ENCODE data around the gene PCMTD2.

PCMTD2 gene

DNA sequence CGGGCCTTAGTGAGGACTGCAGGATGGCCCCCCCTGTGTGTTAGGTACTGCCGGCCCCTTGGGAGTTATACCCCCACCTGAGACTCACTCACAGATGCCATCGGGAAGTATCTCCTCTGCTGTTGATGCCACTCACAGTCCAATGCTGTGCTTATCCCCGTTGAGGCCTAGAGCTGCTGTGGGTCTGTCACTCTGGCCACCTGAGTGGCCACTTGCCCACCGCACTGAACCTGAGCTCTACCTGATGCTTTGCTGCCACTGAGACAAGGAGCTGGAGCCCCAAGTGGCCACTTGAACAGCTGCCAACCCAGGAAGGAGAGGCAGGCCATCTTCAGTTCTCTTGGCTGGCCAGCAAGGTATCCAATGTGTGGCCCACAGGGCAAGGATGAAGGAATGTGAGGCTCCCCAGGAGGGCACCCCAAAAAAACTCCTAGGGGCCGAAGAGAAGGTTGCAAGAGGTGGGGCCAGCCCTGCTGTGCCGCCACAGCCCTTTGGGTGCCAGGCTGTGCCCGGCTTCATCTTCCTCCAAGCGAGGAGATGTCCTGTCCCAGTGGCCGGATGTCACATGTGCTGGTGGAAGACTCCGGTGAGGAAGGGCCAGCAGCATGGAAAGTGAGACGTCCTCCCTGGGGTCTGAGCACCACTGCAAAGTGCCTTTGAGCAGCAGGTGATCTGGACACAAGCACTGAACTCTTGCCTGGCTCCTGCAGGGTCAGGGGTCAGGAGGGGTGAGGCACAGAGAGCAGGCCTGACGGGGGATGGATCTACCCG, 29.5 kb upstream of the PCMTD2 start:
- Histone ChIP-seq H3K9ac (ENCODE audit: low read length) (no peak overlapping the region), H3K4me3 (ENCODE audit: low read depth in 1 of 2, low read length in 2 of 2) (no peak overlapping the region), H3K36me3 (ENCODE audit: insufficient read depth, low read length) (no peaks in the 10 kb centered on the region), H3K27me3 (ENCODE audit: control insufficient read depth in 1 of 2, insufficient read depth in 2 of 2, low read length in 2 of 2) (no peaks in the 10 kb centered on the region), H3K27ac (ENCODE audit: low read depth, low read length) (no peak overlapping the region), H3K9me3 (ENCODE audit: low read length) (no peaks in the 10 kb centered on the region), H3K4me1 (ENCODE audit: insufficient read depth, low read length) (peaks cover 8% of the 10 kb centered on the region)

DNA sequence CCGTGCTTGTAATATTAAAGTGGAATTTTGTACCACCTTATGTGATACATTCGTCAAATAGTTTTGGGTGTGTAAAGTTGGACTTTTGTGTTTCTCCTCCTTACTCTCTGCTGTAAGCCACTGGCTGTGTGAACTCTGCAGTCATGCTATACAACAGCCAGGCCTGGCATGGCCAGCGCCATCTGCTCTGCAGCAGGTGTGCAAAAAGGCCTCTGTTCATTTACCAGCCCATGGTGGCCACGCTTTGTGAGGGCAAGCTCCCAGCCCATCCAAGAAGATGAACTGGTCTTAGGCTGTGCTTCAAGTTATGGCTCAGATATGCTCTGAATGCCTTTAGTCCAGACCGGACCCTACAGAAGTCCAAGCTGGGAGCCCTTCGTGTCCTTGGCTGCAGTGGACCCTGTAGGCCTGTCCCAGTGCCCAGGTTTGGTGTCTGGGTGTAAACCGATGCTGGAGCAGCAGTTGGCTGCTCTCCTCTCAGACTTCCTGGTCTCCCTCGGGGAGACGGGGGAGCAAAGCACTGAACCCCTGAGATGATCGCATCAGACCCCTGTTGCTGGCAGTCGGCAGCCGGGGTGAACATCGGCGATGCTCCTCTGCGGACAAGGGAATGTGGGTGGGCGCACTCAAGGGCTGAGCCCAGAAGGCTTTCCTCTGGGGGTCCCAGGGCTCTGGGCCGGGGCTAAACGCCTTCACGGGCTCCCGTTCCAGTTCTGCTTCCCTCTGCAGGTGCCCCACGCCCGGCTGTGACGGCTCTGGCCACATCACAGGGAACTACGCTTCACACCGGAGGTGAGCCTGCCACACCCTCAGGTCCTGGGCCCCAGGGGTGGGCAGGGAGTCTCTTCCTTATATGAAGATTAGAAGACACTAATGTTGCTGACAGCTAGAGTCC, 28.6 kb upstream of the PCMTD2 start:
- Histone ChIP-seq H3K4me3 (ENCODE audit: low read depth in 1 of 2, low read length in 2 of 2) (no peak overlapping the region), H3K4me1 (ENCODE audit: insufficient read depth, low read length) (peaks cover 8% of the 10 kb centered on the region), H3K9ac (ENCODE audit: low read length) (no peak overlapping the region), H3K27ac (ENCODE audit: low read depth, low read length) (no peak overlapping the region), H3K27me3 (ENCODE audit: control insufficient read depth in 1 of 2, insufficient read depth in 2 of 2, low read length in 2 of 2) (no peaks in the 10 kb centered on the region), H3K36me3 (ENCODE audit: insufficient read depth, low read length) (no peaks in the 10 kb centered on the region), H3K9me3 (ENCODE audit: low read length) (no peaks in the 10 kb centered on the region)

DNA sequence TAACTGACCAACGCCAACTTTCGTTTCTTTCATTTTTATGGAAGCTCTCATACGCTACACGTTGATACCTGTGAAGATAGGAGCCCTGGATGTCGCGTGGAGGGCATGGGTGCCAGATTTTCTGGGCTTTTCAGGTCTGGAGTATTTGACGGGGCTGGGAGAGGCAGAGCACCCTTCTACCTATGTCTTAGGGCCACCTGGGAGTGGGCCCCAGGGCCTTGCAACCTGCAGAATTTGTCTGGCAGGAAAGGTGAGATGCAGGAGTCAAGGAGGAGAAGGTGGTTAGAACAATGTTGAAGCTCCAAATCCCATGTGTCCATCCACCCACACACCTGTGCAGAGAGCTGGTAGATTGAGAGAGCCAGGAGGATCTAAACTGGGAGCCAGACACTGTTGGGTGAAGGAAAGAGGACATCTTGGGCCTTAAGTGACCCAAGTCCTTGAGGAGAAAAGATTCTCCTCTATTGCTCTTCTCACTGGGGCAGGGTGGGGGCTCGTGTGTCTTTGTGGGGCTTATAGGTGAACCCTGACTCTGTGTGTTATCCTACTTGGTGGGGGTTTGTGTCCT, 27.4 kb upstream of the PCMTD2 start:
- peaks cover 8% of the 10 kb centered on the region for H3K4me1 ChIP-seq (ENCODE audit: insufficient read depth, low read length)
- no peak overlapping the region for H3K9ac ChIP-seq (ENCODE audit: low read length)
- H3K36me3 ChIP-seq (ENCODE audit: insufficient read depth, low read length): no peaks in the 10 kb centered on the region
- H3K4me3 ChIP-seq (ENCODE audit: low read depth in 1 of 2, low read length in 2 of 2): no peak overlapping the region
- no peaks in the 10 kb centered on the region for H3K27me3 ChIP-seq (ENCODE audit: control insufficient read depth in 1 of 2, insufficient read depth in 2 of 2, low read length in 2 of 2)
- H3K9me3 ChIP-seq (ENCODE audit: low read length): no peaks in the 10 kb centered on the region
- H3K27ac ChIP-seq (ENCODE audit: low read depth, low read length): no peak overlapping the region

DNA sequence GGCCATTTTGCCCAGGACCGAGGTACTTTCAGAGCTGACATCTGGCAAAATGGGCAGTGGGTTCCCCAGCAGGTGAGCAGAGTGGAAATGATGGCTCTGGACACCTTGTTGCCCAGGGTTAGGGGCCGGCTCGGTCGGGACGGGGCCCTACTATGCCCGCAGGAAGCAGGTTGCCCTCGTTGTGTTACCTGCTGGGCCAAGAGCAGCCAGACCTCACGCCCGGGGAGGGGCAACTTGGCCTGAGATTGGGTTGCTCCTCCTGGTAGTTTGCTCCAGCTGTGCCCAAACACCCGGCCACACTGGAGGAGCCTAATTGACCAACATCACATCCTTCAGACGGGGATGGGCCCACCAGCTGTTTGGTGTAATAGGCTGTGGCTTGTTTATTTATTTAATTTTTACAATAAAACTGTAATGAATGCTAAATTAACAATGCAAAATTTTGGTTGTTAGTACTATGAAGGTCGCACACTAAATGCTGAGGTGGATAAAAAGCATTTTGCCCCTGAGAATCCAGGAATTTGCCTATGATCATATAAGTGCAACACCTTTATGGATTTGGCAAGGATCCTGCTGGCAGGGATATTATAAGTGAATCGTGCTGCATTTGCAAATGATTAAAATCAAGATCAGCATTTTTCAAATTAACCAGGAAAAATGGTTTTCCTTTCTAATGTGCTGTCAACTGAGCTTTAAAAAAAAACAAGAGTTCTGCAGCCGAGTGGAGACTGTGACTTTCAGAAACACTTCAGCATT, 26.6 kb upstream of the PCMTD2 start:
- Histone ChIP-seq H3K36me3 (ENCODE audit: insufficient read depth, low read length) (no peaks in the 10 kb centered on the region), H3K9me3 (ENCODE audit: low read length) (no peaks in the 10 kb centered on the region), H3K4me3 (ENCODE audit: low read depth in 1 of 2, low read length in 2 of 2) (no peak overlapping the region), H3K9ac (ENCODE audit: low read length) (no peak overlapping the region), H3K27ac (ENCODE audit: low read depth, low read length) (no peak overlapping the region), H3K4me1 (ENCODE audit: insufficient read depth, low read length) (peaks cover 8% of the 10 kb centered on the region), H3K27me3 (ENCODE audit: control insufficient read depth in 1 of 2, insufficient read depth in 2 of 2, low read length in 2 of 2) (no peaks in the 10 kb centered on the region)

DNA sequence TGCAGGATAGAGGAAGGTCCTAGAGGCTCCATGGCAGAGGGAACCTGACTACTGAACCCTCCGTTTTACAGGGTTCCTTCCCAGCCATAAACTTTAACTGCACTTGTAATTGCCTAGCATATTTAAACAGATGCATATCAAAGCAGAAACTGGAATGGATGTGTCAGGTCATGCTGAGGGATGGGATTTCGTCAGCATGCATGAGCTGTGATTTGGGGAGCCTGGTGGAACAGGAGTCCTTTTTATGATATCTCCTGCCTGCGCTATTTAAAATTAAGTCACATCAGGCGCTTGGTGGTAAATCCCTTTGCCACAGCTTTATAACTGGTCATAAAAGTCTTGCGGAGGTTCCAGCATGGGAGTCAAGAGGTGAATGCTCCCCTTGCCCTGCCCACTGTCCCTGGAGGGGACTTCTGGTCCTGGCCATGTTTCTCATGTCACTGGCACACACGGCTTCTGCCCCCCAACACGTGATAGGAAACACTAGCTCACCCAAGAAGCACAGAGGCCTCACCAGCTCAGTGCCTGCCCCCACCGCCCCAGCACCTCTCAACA, 26.0 kb upstream of the PCMTD2 start:
- H3K4me3 ChIP-seq (ENCODE audit: low read depth in 1 of 2, low read length in 2 of 2): no peak overlapping the region
- H3K4me1 ChIP-seq (ENCODE audit: insufficient read depth, low read length): peaks cover 2% of the 10 kb centered on the region
- no peaks in the 10 kb centered on the region for H3K9me3 ChIP-seq (ENCODE audit: low read length)
- H3K27me3 ChIP-seq (ENCODE audit: control insufficient read depth in 1 of 2, insufficient read depth in 2 of 2, low read length in 2 of 2): no peaks in the 10 kb centered on the region
- H3K9ac ChIP-seq (ENCODE audit: low read length): no peak overlapping the region
- H3K36me3 ChIP-seq (ENCODE audit: insufficient read depth, low read length): no peaks in the 10 kb centered on the region
- H3K27ac ChIP-seq (ENCODE audit: low read depth, low read length): no peak overlapping the region

DNA sequence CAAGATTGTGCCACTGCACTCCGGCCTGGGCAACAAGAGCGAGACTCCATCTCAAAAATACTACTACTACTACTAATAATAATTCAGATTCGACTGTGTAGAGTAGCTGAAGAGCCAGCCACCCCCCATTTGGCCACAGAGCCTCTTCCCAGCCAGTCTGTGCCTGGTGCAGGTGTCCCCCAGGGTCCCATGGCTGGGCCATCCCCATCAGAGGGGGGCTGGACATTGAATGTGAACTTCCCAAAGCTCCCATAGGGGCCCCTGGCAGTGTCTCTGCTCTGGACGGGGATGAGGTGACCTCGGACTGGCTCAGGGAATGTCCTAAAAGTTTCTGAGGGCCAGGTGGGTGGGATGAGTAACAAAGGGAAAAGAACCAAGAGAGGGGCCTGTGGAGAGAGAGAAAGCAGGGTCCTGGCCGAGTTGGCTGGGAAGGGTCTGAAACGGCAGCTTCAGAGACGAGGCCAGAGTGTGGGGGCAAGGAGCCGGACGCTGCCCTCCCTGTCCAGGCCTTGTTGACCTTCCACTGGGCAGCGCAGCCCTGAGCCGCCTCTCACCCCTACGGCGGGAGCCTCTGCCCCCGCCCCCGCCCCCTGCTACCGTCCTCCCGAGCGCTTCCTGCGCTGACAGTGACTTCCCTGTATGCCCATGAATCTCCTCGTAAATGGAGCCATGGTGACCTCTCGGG, 24.9 kb upstream of the PCMTD2 start:
- H3K9me3 ChIP-seq (ENCODE audit: low read length): no peaks in the 10 kb centered on the region
- H3K9ac ChIP-seq (ENCODE audit: low read length): no peak overlapping the region
- no peak overlapping the region for H3K27ac ChIP-seq (ENCODE audit: low read depth, low read length)
- H3K4me1 ChIP-seq (ENCODE audit: insufficient read depth, low read length): no peaks in the 10 kb centered on the region
- H3K4me3 ChIP-seq (ENCODE audit: low read depth in 1 of 2, low read length in 2 of 2): no peak overlapping the region
- no peaks in the 10 kb centered on the region for H3K27me3 ChIP-seq (ENCODE audit: control insufficient read depth in 1 of 2, insufficient read depth in 2 of 2, low read length in 2 of 2)
- no peaks in the 10 kb centered on the region for H3K36me3 ChIP-seq (ENCODE audit: insufficient read depth, low read length)

DNA sequence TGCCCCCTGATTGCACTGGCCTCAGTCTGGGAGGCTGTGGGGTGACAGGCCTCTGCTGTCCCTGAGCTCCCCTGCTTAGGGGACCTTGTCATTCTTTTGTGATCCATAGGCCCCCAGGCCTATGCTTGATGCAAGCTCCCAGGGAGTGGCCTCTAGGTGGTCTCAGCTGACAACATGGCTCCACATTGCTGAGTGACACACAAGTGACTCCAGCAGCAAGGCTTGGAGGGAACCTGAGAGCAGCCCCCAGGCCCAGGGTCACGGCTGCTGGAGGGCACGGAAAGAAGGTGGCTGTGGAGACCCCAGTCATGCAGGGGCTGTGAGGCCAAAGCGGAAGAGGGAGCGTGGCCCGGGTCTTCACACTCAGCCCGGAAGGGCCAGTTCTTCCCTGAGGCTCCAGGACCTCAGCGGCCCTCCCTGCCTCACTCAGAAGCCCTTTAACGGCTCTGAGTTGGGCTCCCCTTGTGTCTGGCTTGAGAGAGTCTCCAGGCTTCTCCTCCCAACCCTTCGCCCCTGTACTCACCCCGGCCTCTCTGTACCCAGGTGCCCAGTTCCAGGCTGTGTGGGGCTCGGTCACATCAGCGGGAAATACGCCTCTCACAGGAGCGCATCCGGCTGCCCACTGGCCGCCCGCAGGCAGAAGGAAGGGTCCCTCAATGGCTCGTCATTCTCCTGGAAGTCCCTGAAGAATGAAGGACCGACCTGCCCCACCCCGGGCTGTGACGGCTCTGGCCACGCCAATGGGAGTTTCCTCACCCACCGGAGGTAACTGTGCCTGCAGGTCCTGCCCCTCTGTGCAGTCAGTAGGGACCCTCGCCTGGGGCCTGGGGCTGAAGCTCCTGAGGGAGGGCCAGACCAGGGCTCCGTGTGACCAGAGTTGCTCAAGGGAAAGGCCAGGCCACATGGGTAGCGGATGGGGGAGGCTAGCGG, 23.7 kb upstream of the PCMTD2 start:
- H3K36me3 ChIP-seq (ENCODE audit: insufficient read depth, low read length): no peaks in the 10 kb centered on the region
- H3K4me1 ChIP-seq (ENCODE audit: insufficient read depth, low read length): no peaks in the 10 kb centered on the region
- no peaks in the 10 kb centered on the region for H3K27me3 ChIP-seq (ENCODE audit: control insufficient read depth in 1 of 2, insufficient read depth in 2 of 2, low read length in 2 of 2)
- H3K4me3 ChIP-seq (ENCODE audit: low read depth in 1 of 2, low read length in 2 of 2): no peak overlapping the region
- no peaks in the 10 kb centered on the region for H3K9me3 ChIP-seq (ENCODE audit: low read length)
- no peak overlapping the region for H3K9ac ChIP-seq (ENCODE audit: low read length)
- H3K27ac ChIP-seq (ENCODE audit: low read depth, low read length): no peak overlapping the region

DNA sequence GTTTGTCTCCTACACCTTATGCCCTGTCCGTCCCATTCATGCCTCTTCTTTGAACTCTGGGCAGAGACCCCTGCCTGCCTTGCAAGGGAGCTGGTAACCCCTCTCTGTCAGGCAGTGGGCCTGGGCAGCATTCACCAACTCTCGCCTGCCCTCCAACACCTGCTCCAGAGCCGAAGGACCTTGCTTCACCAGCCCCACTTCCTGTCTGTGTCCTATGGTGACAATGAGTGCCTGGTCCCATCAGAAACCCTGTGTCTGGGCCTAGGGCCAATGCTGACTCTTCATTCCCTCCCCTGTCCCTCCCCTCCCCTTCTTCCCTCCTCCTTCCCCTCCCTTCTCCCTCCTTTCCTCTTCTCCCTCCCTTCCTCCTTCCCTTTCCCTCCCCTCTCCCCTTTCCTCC, 22.8 kb upstream of the PCMTD2 start:
- no peak overlapping the region for H3K27ac ChIP-seq (ENCODE audit: low read depth, low read length)
- no peak overlapping the region for H3K9ac ChIP-seq (ENCODE audit: low read length)
- H3K4me3 ChIP-seq (ENCODE audit: low read depth in 1 of 2, low read length in 2 of 2): no peak overlapping the region
- H3K4me1 ChIP-seq (ENCODE audit: insufficient read depth, low read length): no peaks in the 10 kb centered on the region
- no peaks in the 10 kb centered on the region for H3K9me3 ChIP-seq (ENCODE audit: low read length)
- no peaks in the 10 kb centered on the region for H3K36me3 ChIP-seq (ENCODE audit: insufficient read depth, low read length)
- no peaks in the 10 kb centered on the region for H3K27me3 ChIP-seq (ENCODE audit: control insufficient read depth in 1 of 2, insufficient read depth in 2 of 2, low read length in 2 of 2)

DNA sequence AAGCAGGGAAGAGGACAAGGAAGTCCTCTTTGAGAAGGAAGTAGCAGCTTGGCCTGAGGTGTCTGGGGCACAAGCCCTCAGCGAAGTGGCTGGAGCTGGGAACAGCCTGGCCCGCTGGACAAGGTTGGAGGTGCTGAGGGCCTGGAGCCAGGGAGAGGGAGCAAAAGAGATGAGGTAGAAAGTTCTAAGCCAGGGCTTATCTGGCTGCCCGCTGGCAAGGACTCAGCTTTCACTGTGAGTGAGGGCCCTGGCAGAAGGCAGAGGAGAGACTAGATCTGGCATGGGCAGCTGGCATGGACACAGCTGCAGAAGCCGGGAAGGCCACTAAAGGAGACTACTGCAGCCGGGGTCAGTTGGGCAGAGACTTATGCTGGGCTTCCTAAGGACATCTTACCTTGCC, 21.8 kb upstream of the PCMTD2 start:
- Histone ChIP-seq H3K4me3 (ENCODE audit: low read depth in 1 of 2, low read length in 2 of 2) (no peak overlapping the region), H3K9me3 (ENCODE audit: low read length) (no peaks in the 10 kb centered on the region), H3K27ac (ENCODE audit: low read depth, low read length) (no peak overlapping the region), H3K27me3 (ENCODE audit: control insufficient read depth in 1 of 2, insufficient read depth in 2 of 2, low read length in 2 of 2) (no peaks in the 10 kb centered on the region), H3K4me1 (ENCODE audit: insufficient read depth, low read length) (no peaks in the 10 kb centered on the region), H3K9ac (ENCODE audit: low read length) (no peak overlapping the region), H3K36me3 (ENCODE audit: insufficient read depth, low read length) (no peaks in the 10 kb centered on the region)

DNA sequence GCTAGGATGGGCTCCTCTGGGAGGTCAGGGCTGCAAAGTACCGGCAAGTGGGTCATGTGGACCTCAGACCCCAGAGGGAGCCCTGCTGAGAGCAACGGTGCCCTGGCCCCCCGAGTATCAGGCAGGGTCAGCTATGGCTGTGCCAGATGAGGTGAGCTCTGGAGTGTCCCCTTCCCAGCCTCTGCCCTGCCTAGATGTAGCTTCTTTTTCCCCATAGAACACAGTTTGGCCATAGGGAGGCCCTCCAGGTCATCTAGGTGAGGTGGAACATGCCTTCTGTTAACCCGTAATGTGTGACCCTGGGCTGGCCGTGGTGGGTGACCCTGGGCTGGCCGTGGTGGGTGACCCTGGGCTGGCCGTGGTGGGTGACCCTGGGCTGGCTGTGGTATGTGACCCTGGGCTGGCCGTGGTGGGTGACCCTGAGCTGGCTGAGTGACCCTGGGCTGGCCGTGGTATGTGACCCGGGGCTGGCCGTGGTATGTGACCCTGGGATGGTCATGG, 21.2 kb upstream of the PCMTD2 start:
- H3K27me3 ChIP-seq (ENCODE audit: control insufficient read depth in 1 of 2, insufficient read depth in 2 of 2, low read length in 2 of 2): no peaks in the 10 kb centered on the region
- H3K36me3 ChIP-seq (ENCODE audit: insufficient read depth, low read length): no peaks in the 10 kb centered on the region
- no peak overlapping the region for H3K9ac ChIP-seq (ENCODE audit: low read length)
- H3K27ac ChIP-seq (ENCODE audit: low read depth, low read length): no peak overlapping the region
- H3K4me3 ChIP-seq (ENCODE audit: low read depth in 1 of 2, low read length in 2 of 2): no peak overlapping the region
- H3K4me1 ChIP-seq (ENCODE audit: insufficient read depth, low read length): no peaks in the 10 kb centered on the region
- no peaks in the 10 kb centered on the region for H3K9me3 ChIP-seq (ENCODE audit: low read length)

Data from muscle layer of colon (tissue), 2 donors.